UCSD-AML1 (cell line): ENCODE measurements around the gene LOXL1.
"Not testable (repeated sequence)": the region's sequence is repeated elsewhere in the genome, so short reads cannot be mapped to it uniquely, and the experiment has no call there.

ENCODE experiments used
- DNase-seq: peaks from one replicate; lab custom pipeline; 2025; ENCODE audit not compliant: unreplicated experiment; lab: John Stamatoyannopoulos, UW

The LOXL1 gene

DNA sequence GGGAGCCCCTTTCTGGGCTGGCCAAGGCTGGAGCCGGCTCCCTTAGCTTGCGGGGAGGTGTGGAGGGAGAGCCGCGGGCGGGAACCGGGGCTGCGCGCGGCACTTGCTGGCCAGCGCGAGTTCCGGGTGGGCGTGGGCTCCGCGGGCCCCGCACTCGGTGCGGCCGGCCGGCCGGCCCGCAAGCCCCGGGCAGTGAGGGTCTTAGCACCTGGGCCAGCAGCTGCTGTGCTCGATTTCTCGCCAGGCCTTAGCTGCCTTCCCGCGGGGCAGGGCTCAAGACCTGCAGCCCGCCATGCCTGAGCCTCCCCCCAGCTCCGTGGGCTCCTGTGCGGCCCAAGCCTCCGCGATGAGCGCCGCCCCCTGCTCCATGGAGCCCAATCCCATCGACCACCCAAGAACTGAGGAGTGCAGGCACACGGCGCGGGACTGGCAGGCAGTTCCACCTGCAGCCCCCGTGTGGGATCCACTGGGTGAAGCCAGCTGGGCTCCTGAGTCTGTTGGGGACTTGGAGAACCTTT, 47.5 kb downstream of the LOXL1 start:
- not testable (repeated sequence) for DNase-seq

- DNase-seq, result not testable (repeated sequence)
Measured at GRCh38 chr15:73975440-73976125, 49.3 kb downstream of the LOXL1 start.

GRCh38 chr15:73978896-73979295, 52.6 kb downstream of the LOXL1 start:
- no peak for DNase-seq

DNA sequence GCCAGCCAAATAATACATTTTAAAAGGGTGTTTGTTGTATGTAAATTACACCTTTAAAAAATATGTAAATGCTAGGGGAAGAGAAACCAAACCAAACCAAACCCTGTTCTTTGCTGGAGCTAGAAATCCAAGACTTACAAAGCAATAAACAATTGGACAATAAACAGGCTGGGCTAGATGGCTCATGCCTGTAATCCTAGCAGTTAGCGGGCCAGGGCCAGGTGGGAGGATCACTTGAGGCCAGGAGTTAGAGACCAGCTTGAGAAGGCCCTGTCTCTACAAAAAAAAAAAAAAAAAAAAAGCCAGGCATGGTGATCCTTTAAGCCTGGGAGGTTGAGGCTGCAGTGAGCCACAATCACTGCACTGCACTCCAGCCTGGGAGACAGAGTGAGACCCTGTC, 53.4 kb downstream of the LOXL1 start:
- no peak for DNase-seq

GRCh38 chr15:73981761-73982221, 55.5 kb downstream of the LOXL1 start:
- no peak for DNase-seq

DNA sequence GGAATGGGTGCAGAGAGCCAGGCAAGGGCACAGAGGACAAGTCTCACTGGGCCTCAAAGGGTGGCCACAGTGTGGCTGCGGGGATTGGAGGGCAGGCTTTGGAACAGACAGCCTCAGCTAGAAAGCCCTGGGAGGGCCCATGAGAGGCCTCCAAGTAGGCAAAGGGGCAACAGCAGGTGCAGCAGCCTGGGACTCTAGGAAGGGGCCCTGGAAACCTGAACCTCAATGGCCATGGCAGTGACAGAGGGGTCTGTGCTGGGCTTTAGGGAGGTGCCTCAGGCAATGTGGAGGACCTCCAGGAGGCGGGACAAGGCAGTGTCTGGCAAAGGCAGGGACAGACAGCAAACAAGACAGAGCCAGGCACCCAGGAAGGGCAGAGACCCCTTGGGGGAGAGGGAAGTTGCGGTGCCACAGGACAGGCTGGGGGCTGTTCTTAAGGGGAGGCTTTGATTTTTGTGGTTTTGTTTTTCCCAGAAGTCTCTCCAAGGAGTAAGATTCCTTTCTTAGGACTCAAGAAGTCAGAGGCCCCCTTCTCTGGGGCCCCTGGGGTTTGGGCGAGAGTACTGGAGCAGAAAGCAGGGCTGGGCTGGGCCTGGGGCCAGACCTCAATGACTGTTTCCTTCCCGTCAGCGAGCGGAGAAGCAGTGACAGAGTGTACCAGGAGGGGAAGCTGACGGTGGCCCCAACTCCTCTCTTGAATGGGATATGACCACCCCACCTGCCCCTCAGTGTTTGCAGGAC, 56.1 kb downstream of the LOXL1 start:
- peak; percentile 67 for DNase-seq

GRCh38 chr15:73983211-73983727, 57.0 kb downstream of the LOXL1 start:
- DNase-seq, result no peak

GRCh38 chr15:73983773-73984172, 57.5 kb downstream of the LOXL1 start:
- DNase-seq, result no peak

DNA sequence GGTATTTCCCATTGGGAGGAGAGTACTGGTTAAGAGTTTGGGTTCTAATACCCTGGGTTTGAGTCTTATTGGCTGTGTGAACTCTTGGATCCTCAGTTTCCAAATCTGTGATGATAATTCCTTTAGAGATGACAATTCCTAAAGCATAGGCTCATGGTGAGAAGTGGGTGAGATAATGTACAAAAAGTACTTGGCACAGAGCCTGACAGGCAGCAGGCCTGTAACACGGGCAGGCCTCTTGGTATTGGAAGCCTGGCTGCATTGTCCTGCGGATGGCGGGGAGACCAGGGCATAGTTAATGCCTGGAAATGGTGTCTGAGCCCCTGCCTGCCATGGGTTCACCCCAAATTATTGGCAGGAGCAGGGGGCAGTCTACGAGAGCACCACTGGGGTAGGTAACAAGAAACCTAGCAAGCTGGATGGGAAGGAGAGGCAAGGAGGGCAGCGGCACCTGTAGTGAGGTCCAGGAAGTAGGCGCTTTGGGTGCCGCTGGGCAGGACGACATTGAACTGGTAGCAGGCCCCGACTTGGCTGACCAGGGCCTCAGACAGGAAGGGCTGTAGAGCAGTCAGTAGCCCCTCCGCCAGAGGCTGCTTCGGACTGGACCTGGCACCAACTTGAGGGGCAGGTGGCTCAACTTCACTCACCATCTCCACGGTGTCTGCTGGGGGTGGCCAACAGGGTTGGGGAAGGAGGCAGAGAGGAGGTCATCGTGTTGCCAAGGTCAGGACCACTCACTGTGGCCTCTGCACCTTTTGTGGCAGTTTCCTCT, 58.1 kb downstream of the LOXL1 start:
- no peak for DNase-seq

GRCh38 chr15:73985101-73985873, 59.0 kb downstream of the LOXL1 start:
- DNase-seq, result no peak

- no peak for DNase-seq
Measured at GRCh38 chr15:73986055-73986775, 60.0 kb downstream of the LOXL1 start.

DNA sequence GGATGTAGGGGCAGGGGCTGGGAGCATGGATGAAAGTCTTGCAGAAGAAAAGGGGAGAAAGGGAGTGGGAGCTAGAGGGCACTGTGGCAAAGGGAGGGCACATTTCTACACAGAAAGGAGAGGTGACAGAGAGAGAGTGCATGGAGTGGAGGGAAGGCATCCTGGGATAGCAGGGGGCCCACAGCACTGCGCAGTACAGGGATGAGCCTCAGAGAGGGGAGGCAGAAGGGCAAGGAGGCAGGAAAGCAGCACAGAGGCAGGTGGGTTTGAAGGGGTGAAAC, 60.5 kb downstream of the LOXL1 start:
- no peak for DNase-seq

DNA sequence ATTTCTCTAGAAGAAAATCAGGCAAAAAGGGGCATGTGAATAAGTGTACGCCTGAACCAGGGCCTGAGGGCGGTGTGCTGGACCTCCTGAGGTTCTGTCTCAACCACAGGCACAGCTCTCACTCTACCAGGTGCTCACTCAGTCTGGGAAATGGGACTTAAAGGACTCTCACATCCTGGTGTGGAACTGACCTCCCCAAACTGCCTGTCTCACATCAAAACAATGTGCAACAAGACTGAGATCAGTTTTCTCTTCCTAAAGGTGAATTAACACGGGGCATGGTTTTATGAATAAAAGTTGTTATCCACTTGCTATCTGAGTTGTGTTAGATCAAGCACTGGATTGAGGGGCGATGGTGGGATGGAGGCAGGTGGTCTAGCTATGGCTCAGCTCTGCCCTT, 61.0 kb downstream of the LOXL1 start:
- DNase-seq, result no peak

GRCh38 chr15:73987681-73988444, 61.6 kb downstream of the LOXL1 start:
- no peak for DNase-seq

- DNase-seq, result no peak
Measured at GRCh38 chr15:73988445-73988969, 62.2 kb downstream of the LOXL1 start.

DNA sequence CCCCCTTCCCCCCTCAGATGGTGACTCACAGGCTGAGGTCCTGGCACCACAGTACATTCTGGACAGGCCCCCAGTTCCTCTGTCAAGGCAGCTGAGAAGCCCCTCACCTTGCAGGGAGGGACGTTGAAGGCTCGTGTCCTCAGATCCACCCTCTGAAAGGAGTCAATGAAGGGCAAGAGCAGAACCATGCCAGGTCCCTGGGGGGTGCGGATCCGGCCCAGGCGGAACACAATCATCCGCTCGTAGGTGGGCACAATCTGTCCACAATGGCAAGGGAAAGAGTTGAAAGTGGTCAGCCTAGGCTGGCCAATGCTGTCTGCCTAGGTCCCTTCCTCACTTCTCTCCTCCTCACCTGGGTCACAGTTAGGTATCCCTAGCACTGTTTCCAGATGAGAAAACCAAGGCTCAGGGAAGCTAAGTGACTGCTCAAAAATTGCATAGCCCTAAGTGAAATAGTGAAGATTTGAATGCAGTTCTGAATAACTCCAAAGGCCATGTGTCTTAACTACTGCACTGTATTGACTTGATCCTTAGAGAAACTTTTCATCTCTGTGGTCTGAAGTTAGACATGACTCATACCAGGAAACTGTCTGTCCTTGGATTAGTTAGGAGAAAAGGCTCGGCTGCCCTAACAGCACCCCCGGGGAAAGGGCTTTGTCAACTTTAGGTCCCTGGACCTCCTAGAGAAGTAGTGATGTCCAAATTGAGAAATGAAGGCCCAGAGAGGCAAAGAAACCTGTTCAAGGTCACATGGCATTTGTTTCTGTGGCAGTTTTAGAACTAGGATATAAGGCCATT, 62.9 kb downstream of the LOXL1 start:
- DNase-seq, result no peak

GRCh38 chr15:73990250-73991005, 64.2 kb downstream of the LOXL1 start:
- DNase-seq, result no peak

DNA sequence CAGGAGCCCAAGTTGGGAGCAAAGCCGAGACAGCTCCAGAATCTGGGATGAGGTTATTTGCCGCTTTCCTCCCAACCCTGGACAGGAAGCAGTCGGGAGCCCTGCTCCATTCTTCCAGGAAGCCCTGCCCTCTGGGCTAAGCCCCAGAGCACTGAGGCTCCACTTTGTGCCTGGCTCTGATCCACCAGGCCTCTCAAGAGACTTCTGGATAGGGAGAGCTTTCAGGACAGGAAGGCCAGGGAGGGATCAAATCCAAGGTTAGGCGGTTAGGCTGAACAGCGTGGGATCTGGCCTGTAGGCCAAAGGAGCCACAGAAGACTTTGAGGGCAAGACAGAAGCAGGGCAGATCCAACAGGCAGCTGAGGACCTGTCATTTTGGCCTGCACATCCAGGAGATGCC, 65.0 kb downstream of the LOXL1 start:
- DNase-seq, result no peak
